ENCODE data around the gene CD9.

DNA sequence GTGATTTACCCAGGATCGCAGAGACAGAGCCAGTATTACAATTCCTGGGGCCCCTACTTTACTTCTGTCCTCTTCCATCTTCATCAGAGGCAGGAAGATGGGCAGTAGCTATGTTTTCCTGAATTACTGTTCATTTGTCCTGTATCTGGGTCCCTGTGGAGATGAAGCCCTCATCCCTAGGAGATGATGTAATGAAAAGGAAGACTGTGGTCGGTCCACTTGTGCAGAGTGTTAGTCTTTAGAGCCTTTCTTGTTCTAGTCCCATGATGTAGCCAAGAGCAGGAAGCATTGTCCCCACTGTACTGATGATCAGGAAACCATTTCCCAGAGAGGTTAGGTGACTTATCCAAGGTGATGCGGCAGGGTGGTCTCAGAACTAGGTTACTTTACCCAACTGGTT lies 2.6 kb downstream of the CD9 start:
- no peak for TF ChIP-seq EZH2 (IDR thresholded peaks at IDR 0.05)
- no peak for TF ChIP-seq POLR2AphosphoS5 (IDR thresholded peaks at IDR 0.05; ENCODE audit: borderline replicate concordance, low read depth, low read length)

Data from SK-N-MC (cell line).